B cell (primary cell): ENCODE measurements around the gene SLC13A3. TPM values are rescaled to one million over a fixed set of nuclear protein-coding genes. Genes with fewer than 3 reads are reported as not detected.

ENCODE experiments used
- ATAC-seq: fragments of 200-7000 bp; cut with Tn5 transposase; one replicate; pipeline ENCODE4 v1.10.0; 2021; ENCODE audit warnings: low read depth, mild to moderate bottlenecking, moderate number of reproducible peaks, moderate library complexity
- CTCF ChIA-PET: fragments of 350-600 bp; sonication (Branson Sonifier 250); formaldehyde crosslinking; loops from one replicate; lab custom pipeline; 2021; ENCODE audit warnings: antibody characterized with exemption, inconsistent platforms; lab: Charles Lee
- POLR2A ChIA-PET: fragments of 350-600 bp; sonication (Branson Sonifier 250); formaldehyde crosslinking; loops from one replicate; lab custom pipeline; 2021; ENCODE audit warnings: antibody characterized with exemption; lab: Charles Lee
- DNase-seq: peaks from one replicate; pipeline ENCODE4 v3.0.0; 2013
- H2AFZ ChIP-seq: 2 replicates; pipeline ENCODE4 v1.6.1; 2012; ENCODE audit warnings: mild to moderate bottlenecking, low read depth, low read length; ENCODE audit not compliant: insufficient read depth, poor library complexity, severe bottlenecking
- H3K27ac ChIP-seq, 2 donors: 1 replicate in 1 of 2; 2 replicates in 1 of 2; pipeline ENCODE4 v1.5.1; 2012 to 2013; ENCODE audit warnings: low read length in 2 of 2, mild to moderate bottlenecking in 2 of 2, moderate library complexity in 1 of 2
- H3K27me3 ChIP-seq, 4 experiments: fragments of 200-600 bp in 1 of 4; sonication (generic) in 1 of 4; replicated peaks in 1 of 4; 1 replicate in 2 of 4; 2 replicates in 2 of 4; pipeline versions ENCODE4 v1.6.1 to v1.7.0; 2013 to 2016; ENCODE audit warnings: low read length in 3 of 4, mild to moderate bottlenecking in 2 of 4, mixed read lengths in 1 of 4, moderate library complexity in 1 of 4; ENCODE audit not compliant: insufficient read depth in 4 of 4, control insufficient read depth in 3 of 4; ENCODE audit errors: control extremely low read depth in 1 of 4
- H3K36me3 ChIP-seq, 2 experiments: replicated peaks in 1 of 2; 1 replicate in 1 of 2; 2 replicates in 1 of 2; pipeline versions ENCODE4 v1.6.1 to v1.7.1; 2013; ENCODE audit warnings: low read length in 1 of 2; ENCODE audit not compliant: insufficient read depth in 2 of 2, control insufficient read depth in 1 of 2; ENCODE audit errors: control extremely low read depth in 1 of 2, extremely low read depth in 1 of 2
- H3K4me1 ChIP-seq, 2 donors: fragments of 200-600 bp in 1 of 2; sonication (generic) in 1 of 2; 1 replicate in 1 of 2; 2 replicates in 1 of 2; pipeline versions ENCODE4 v1.5.1 to v1.6.1; 2013 to 2017; ENCODE audit warnings: low read length in 2 of 2; ENCODE audit not compliant: control insufficient read depth in 2 of 2, insufficient read depth in 2 of 2
- H3K4me2 ChIP-seq: replicated peaks from 2 replicates; pipeline ENCODE3; 2012; ENCODE audit warnings: mild to moderate bottlenecking, low read depth, low read length; ENCODE audit not compliant: poor library complexity, severe bottlenecking
- H3K4me3 ChIP-seq, 5 experiments: fragments of 200-600 bp in 1 of 5; sonication (generic) in 1 of 5; 1 replicate in 3 of 5; 2 replicates in 2 of 5; pipeline versions ENCODE4 v1.5.1 to v1.7.0; 2011 to 2016; ENCODE audit warnings: low read length in 4 of 5, mild to moderate bottlenecking in 4 of 5, low read depth in 2 of 5, control low read depth in 1 of 5, moderate library complexity in 1 of 5; ENCODE audit not compliant: insufficient read depth in 1 of 5; ENCODE audit errors: control extremely low read depth in 1 of 5, extremely low read depth in 1 of 5
- H3K79me2 ChIP-seq: fragments of 200-600 bp; sonication (generic); one replicate; pipeline ENCODE4 v1.6.0; 2016; ENCODE audit warnings: low read length; ENCODE audit not compliant: control insufficient read depth, insufficient read depth
- H3K9ac ChIP-seq: fragments of 200-600 bp; sonication (generic); 2 replicates; pipeline ENCODE4 v1.6.1; 2017; ENCODE audit warnings: mild to moderate bottlenecking, low read length, moderate library complexity
- H3K9me3 ChIP-seq, 3 donors: one replicate each; pipeline versions ENCODE4 v1.6.1 to v1.7.1; 2013; ENCODE audit warnings: low read length in 2 of 3; ENCODE audit not compliant: control insufficient read depth in 2 of 3, insufficient read depth in 1 of 3; ENCODE audit errors: control extremely low read depth in 1 of 3
- H4K20me1 ChIP-seq: 2 replicates; pipeline ENCODE4 v1.6.0; 2012; ENCODE audit warnings: mild to moderate bottlenecking, low read length; ENCODE audit not compliant: insufficient read depth, control insufficient read depth, poor library complexity, severe bottlenecking
- H3K27ac Mint-ChIP-seq: one replicate; pipeline ENCODE4 v1.8.0; 2021; ENCODE audit warnings: mixed read lengths
- H3K27me3 Mint-ChIP-seq: one replicate; pipeline ENCODE4 v1.8.0; 2021; ENCODE audit warnings: mixed read lengths
- H3K4me1 Mint-ChIP-seq: one replicate; pipeline ENCODE4 v1.8.0; 2021; ENCODE audit warnings: mixed read lengths
- H3K4me3 Mint-ChIP-seq: one replicate; pipeline ENCODE4 v1.8.0; 2021; ENCODE audit warnings: mixed read lengths
- H3K9me3 Mint-ChIP-seq: one replicate; pipeline ENCODE4 v1.8.0; 2022; ENCODE audit warnings: mixed read lengths; ENCODE audit not compliant: insufficient read depth
- CTCF ChIP-seq: fragments of 200-600 bp; IDR thresholded peaks from one replicate; pipeline ENCODE4 v1.8.0; 2022; ENCODE audit warnings: antibody characterized with exemption, mild to moderate bottlenecking
- EZH2 ChIP-seq: IDR thresholded peaks from 2 replicates; pipeline ENCODE4 v1.6.1; 2012; ENCODE audit warnings: borderline replicate concordance, low read depth, mild to moderate bottlenecking, moderate library complexity, low read length; ENCODE audit not compliant: insufficient read depth, poor library complexity, severe bottlenecking
- WGBS: methylation state at CpG from one replicate; pipeline ENCODE4 v1.1.5; 2013; ENCODE audit warnings: missing lambda C conversion rate; ENCODE audit not compliant: insufficient coverage; 5-methylcytosine and 5-hydroxymethylcytosine counted together
- intact Hi-C: fragments of 100-400 bp; cut with micrococcal nuclease; formaldehyde crosslinking; loops from one replicate; pipeline ENCODE4 v1.10.0; 2022
- polyA plus RNA-seq: library from polyadenylated mRNA; depleted of rRNA; stranded (reverse); fragments of >200 nt; gene quantifications from 2 replicates; pipeline ENCODE4 v1.2.3, GENCODE V29; 2012
- total RNA-seq, 2 donors: library from RNA; stranded (reverse); fragments of 120-200 nt in 1 of 2; gene quantifications; 1 replicate in 1 of 2; 2 replicates in 1 of 2; pipeline versions ENCODE4 v1.2.3 to v1.2.4, GENCODE V29; 2013 to 2022

SLC13A3 gene
- total and polyA plus RNA-seq, 2 donors (not counting 1 experiment from before 2014, with no cell fraction given), result 0.09 to 0.20 TPM

GRCh38 chr20:46683939-46684750 is 32.9 kb upstream of the SLC13A3 start:
- Histone ChIP-seq H3K36me3 (peaks cover 8 to 30% of the 10 kb centered on the region in 2 experiments), H3K9ac (no peak overlapping the region), H3K9me3 (no peaks in the 10 kb centered on the region), H3K4me2 (no peak overlapping the region), H3K4me1 (peaks cover 27 to 28% of the 10 kb centered on the region in 2 donors), H4K20me1 (peaks cover 82% of the 10 kb centered on the region), H2AFZ (no peak overlapping the region), H3K79me2 (peaks cover 50% of the 10 kb centered on the region), H3K27me3 (no peaks in the 10 kb centered on the region), H3K4me3 (no peak overlapping the region), H3K27ac (no peak overlapping the region)
- TF ChIP-seq EZH2, result no peak
- no peak for TF ChIP-seq CTCF
- no peak for ATAC-seq
- POLR2A ChIA-PET, result no interaction called here
- H3K9me3 Mint-ChIP-seq, result no peaks in the 10 kb centered on the region
- no peak for DNase-seq
- CTCF ChIA-PET, result interaction anchor here (5.4 kb wide), 1 partner anchor 163 kb away, joined by 49 read pairs; no protein-coding TSS in a partner anchor
- intact Hi-C loops, result loop anchor here (10.0 kb wide), 1 partner anchor 889 kb away; the partner anchor contains the start of genes DNTTIP1 and WFDC3
- peaks cover 55% of the 10 kb centered on the region for H3K4me1 Mint-ChIP-seq
- WGBS, result 94% methylated on average over 7 of the region's 23 CpGs
- no peak overlapping the region for H3K27ac Mint-ChIP-seq
- no peaks in the 10 kb centered on the region for H3K27me3 Mint-ChIP-seq
- H3K4me3 Mint-ChIP-seq, result no peak overlapping the region

GRCh38 chr20:46683668-46683938 is 32.3 kb upstream of the SLC13A3 start:
- no peak overlapping the region for H3K27ac Mint-ChIP-seq
- ATAC-seq, result no peak
- POLR2A ChIA-PET, result no interaction called here

More at GRCh38 chr20:46683668-46683938, 32.3 kb upstream of the SLC13A3 start:
- H3K27ac ChIP-seq, result no peak overlapping the region
- H3K9ac ChIP-seq, result no peak overlapping the region
- peaks cover 45% of the 10 kb centered on the region for H3K79me2 ChIP-seq
- no peak overlapping the region for H2AFZ ChIP-seq
- H3K4me1 ChIP-seq, result peaks cover 25 to 28% of the 10 kb centered on the region in 2 donors
- H4K20me1 ChIP-seq, result peaks cover 80% of the 10 kb centered on the region
- H3K4me2 ChIP-seq, result no peak overlapping the region
- H3K4me3 Mint-ChIP-seq, result no peak overlapping the region
- peaks cover 55% of the 10 kb centered on the region for H3K4me1 Mint-ChIP-seq
- H3K9me3 Mint-ChIP-seq, result no peaks in the 10 kb centered on the region
- H3K9me3 ChIP-seq, result no peaks in the 10 kb centered on the region
- DNase-seq, result no peak
- intact Hi-C loops, result loop anchor here (10.0 kb wide), 1 partner anchor 889 kb away; the partner anchor contains the start of genes DNTTIP1 and WFDC3
- 86% methylated on average over 8 of the region's 8 CpGs for WGBS
- no peak for TF ChIP-seq EZH2
- no peak for TF ChIP-seq CTCF
- H3K27me3 Mint-ChIP-seq, result no peaks in the 10 kb centered on the region
- CTCF ChIA-PET, result interaction anchor here (1.4 to 5.4 kb wide), 3 partner anchors 163 to 377 kb away, joined by 3 to 49 read pairs (median 4); partner anchors contain the start of gene ZNF334
- H3K27me3 ChIP-seq, result no peaks in the 10 kb centered on the region
- H3K4me3 ChIP-seq, result no peak overlapping the region
- H3K36me3 ChIP-seq, result peaks cover 8 to 30% of the 10 kb centered on the region in 2 experiments
